NB4 (cell line): ENCODE results near the gene AGBL4.

Source experiments
- CTCF ChIP-seq: IDR thresholded peaks from one replicate; pipeline ENCODE4 v1.5.1; 2012; ENCODE audit warnings: low read depth, low read length
- MAX ChIP-seq: IDR thresholded peaks from 2 replicates; pipeline ENCODE4 v1.6.1; 2011; ENCODE audit warnings: low read depth, low read length
- MYC ChIP-seq: IDR thresholded peaks from 2 replicates; pipeline ENCODE4 v1.6.1; 2011; ENCODE audit warnings: low read depth, low read length
- POLR2A ChIP-seq: IDR thresholded peaks from 2 replicates; pipeline ENCODE4 v1.6.1; 2011; ENCODE audit warnings: mild to moderate bottlenecking; ENCODE audit not compliant: insufficient read length; ENCODE audit errors: extremely low read depth

DNA sequence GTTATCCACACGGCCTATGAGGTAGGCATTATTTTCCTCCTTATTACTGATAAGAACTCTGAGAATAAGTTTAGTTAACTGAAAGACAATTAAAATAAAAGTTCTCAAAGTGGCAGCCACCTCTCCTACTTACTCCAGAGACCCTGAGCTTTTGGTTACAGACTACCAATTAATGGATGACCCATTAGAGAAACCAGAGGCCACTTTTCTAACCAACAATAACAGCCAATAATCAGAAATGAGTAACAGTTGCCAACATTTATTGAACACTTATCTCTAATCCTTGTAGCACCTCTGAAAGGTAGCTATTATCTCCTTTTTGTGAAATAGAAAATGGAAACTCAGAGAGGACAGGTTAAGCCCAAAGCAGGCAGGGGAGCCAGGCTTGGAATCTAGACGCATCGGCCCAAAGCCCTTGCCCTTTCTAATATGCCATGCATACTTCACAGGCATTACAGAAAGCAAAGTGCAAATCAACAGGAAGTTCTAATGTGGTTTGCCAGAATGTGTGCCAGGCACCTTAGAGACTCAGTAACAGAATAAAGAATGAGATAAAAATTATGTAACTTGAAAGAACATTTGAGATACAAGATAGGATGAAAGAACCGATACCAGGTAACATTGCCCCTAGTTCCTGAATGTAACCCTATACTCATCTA lies 1297.1 kb downstream of the AGBL4 start:
- TF ChIP-seq CTCF: no peak
- no peak for TF ChIP-seq MYC
- TF ChIP-seq POLR2A: no peak
- TF ChIP-seq MAX: no peak
